Measurements from ENCODE around the gene SLC16A10. TPM values are rescaled to one million over a fixed set of nuclear protein-coding genes. Genes with fewer than 3 reads are reported as not detected.
"Not testable (repeated sequence)": the region's sequence is repeated elsewhere in the genome, so short reads cannot be mapped to it uniquely, and the experiment has no call there.

SLC16A10 gene
- total RNA-seq, 1 experiment from 2014 or later: 2.6 TPM

DNA sequence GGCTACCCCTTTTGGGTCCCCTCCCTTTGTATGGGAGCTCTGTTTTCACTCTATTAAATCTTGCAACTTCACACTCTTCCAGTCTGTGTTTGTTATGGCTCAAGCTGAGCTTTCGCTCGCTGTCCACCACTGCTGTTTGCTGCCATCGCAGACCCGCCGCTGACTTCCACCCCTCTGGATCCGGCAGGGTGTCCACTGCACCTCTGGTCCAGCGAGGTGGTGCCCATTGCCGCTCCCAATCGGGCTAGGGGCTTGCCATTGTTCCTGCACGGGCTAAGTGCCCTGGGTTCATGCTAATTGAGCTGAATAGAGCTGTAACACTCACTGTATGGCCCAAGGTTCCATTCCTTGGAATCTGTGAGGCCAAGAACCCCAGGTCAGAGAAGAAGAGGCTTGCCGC is 43.7 kb downstream of the SLC16A10 start:
- DNase-seq (ENCODE audit: low spot score): not testable (repeated sequence)

DNA sequence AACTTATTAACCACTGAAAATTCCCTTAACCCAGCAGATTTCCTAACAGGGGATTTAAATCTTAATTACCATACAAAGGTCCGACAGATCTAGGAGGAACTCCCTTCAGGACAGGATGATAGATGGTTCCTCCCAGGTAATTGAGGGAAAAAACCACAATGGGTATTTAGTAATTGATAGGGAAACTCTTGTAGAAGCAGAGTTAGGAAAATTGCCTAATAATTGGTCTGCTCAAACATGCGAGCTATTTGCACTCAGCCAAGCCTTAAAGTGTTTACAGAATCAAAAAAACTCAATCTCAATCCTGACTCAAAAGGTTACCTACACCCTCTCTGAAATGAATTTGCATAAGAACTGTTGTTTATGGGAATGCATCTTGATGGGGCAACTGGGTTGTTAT is 45.4 kb downstream of the SLC16A10 start:
- not testable (repeated sequence) for DNase-seq (ENCODE audit: low spot score)

DNA sequence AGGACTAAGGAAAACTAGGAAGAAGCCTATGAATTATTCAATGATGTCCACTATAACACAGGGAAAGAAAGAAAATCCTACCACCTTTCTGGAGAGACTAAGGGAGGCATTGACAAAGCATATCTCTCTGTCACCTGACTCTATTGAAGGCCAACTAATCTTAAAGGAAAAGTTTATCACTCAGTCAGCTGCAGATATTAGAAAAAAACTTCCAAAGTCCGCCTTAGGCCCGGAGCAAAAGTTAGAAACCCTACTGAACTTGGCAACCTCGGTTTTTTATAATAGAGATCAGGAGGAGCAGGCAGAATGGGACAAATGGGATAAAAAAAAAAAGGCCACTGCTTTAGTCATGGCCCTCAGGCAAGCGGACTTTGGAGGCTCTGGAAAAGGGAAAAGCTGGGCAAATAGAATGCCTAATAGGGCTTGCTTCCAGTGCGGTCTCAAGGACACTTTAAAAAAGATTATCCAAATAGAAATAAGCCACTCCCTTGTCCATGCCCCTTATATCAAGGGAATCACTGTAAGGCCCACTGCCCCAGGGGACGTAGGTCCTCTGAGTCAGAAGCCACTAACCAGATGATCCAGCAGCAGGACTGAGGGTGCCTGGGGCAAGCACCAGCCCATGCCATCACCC is 47.0 kb downstream of the SLC16A10 start:
- DNase-seq (ENCODE audit: low spot score): not testable (repeated sequence)

DNA sequence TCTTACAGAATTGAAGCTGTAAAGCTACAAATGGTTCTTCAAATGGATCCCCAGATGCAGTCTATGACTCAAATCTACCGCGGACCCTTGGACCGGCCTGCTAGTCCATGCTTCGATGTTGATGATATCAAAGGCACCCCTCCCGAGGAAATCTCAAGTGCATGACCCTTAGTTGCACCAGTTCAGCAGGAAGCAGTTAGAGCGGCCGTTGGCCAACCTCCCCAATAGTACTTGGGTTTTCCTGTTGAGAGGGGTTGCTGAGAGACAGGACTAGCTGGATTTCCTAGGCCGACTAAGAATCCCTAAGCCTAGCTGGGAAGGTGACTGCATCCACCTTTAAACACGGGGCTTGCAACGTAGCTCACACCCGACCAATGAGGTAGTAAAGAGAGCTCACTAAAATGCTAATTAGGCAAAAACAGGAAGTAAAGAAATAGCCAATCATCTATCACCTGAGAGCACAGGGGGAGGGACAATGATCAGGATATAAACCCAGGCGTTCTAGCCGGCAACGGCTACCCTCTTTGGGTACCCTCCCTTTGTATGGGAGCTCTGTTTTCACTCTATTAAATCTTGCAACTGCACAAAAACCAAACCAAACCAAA is 50.3 kb downstream of the SLC16A10 start:
- not testable (repeated sequence) for DNase-seq (ENCODE audit: low spot score)

DNA sequence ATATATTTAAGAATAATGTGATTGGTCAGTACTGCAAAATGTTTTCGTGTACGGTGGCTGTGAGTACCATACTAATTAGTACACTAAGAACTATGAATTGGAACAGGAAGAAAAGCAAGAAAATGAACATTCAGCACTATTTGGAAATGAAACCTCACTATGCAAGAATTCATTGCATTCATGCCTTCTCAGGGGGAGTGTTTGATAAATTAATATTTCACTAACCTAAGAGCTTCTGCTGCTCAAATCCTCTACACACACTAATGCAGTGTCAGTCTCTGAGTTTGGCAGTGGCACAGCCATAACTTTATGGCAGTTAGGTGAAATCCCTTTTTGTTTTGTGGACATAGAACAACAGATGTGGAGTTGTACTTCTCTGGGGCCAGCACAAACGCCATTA is 60.1 kb downstream of the SLC16A10 start:
- no peak for DNase-seq (ENCODE audit: low spot score)

DNA sequence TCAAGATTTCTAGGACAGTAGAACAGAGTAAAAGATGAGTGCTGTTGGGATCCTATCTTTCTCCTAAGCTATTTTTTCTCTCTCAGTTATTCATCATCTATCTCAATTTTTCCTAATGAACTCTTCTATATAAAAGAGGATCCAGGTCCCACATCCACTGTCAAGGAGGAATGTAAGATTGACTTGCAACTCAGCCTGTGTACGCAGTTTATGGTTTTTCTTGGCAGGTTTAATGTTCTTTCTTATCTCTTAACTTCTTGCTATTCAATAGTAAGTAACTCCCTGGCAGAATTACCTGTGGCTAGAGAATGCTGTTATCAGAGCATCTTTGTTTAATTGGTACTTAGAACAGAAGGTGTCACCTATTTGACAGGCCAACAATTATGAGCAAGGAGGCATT is 60.8 kb downstream of the SLC16A10 start:
- DNase-seq (ENCODE audit: low spot score): no peak

DNA sequence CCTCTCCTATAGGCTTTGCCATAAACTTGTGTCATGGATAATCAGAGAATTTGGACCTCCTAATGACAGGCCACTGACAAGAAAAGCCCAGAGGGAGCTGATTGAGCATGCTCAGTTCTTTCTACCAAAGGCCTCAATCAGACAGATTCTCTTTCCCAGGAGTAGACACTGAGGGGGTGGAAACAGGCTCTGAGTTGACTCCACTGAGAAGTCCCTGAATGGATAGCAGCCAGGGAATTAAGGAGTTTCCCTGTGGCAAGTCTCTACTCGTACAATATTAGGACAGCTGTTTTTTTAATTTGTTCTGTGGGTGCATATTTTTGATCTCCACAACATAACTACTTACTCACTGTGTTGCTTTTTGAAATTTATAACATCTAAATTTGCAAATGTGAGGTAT is 63.3 kb downstream of the SLC16A10 start:
- DNase-seq (ENCODE audit: low spot score): no peak

DNA sequence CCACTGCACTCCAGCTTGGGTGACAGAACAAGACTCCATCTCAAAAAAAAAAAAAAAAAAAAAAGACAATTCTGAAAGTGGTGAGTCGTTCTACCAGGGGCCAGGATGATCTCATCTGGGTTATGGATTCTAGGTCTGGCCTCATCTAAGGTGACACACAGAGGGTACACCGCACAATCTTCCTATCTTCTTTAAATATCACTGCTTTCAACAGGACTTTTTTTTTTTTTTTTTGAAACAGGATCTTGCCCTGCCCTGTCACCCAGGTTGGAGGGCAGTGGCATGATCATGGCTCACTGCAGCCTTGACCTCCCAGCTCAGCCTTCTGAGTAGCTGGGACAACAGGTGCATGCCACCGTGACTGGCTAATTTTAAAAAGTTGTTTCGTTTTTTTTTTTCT is 67.7 kb downstream of the SLC16A10 start:
- DNase-seq (ENCODE audit: low spot score): no peak

DNA sequence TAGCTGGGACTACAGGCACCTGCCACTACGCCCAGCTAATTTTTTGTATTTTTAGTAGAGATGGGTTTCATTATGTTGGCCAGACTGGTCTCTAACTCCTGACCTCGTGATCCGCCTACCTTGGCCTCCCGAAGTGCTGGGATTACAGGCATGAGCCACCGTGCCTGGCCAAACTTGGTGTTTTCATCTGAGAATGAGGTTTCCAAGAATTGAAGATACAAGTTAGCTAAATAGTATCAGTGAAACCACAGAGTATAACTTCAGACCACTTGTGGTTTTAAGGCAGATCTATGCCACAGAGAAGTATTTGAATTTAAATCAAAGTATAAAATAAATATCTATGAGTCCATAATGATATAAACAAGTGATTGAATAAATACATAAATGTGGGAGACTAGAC is 70.1 kb downstream of the SLC16A10 start:
- no peak for DNase-seq (ENCODE audit: low spot score)

DNA sequence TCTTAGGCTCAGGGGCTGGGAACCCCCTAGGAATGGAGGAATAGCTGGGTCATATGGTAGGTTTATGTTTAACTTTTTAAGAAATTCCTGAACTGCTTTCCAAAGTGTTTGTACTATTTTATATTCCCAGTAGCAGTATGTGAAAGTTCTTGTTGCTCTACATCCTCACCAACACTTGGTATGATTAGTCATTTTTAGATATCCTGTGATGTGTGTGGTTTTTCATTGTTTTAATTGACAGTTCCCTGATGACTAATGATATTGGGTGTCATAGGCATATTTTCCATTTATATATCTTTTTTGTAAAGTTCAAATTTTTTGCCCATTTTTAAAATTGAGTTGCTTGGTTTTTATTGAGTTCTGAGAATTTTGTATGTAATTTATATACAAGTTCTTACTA is 72.3 kb downstream of the SLC16A10 start:
- DNase-seq (ENCODE audit: low spot score): no peak

DNA sequence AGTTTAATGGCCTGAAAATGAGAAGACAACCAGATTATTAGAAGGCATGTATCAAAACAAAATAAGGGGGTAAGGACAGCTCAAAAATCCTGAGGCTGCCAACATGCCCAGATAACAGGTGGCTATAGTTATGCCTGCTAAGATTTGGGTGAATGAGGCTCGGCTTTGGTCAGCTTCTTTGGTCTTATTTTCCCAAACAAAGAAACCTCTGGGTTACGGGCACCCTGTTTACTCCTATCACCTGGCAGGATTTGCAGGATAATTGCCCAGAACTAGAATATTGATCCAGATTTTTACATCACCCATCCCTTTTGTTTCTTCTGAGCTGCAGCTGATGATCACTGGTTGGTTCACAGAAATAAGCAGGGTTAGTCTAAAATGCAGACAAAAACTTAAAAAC is 74.3 kb downstream of the SLC16A10 start:
- no peak for DNase-seq (ENCODE audit: low spot score)

DNA sequence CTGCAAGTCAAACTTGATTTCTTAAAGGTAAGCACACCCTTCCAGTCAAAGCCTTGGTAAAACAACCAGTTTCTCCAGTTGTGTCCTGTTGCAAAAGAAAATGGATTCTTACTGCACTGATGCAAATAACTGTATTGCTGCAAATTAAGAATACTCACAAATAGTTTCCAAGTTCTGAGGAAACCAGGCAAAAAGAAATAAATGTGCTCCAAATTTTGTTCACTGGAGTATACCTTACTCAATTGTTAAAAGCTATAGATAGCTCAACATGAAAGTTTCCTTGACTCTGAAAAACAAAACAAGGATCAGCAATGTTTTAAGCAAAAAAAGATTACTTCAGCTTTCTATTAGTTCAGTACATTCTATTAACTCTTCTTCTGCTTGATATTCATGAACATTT is 75.2 kb downstream of the SLC16A10 start:
- no peak for DNase-seq (ENCODE audit: low spot score)

DNA sequence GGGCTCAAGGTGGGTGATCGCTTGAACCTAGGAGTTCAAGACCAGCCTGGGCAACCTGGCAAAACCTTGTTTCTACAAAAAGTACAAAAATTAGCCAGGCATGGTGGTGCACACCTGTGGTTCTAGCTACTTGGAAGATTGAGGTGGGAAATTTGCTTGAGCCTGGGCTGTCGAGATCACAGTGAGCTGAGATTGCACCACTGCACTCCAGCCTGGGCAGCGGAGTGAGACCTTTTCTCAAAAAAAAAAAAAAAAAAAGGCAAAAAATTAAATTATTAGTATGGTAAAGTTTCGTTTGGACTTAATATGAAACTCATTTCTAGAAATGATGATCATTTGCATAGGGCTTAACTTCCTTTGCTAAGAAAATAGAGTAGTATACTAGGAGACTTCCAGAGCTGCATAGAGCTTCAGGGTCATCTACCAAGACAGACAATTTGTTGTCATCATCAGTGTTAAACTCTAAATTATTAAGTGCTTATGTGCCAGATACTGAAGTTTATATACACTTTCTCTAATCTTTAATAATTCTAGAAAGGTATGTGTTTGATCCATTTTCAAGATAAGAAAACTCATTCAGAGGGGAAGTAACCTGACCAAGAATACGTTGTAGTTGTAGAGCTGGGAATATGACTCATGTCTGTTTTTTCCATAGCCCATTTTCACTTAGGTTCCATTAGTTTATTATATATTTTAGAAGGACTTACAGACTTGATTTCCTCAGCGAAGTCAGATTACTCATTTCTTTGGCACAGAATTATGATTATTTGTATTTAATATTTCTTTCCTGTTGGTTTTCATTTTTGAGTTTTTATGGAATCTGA is 84.5 kb downstream of the SLC16A10 start:
- DNase-seq (ENCODE audit: low spot score): no peak

DNA sequence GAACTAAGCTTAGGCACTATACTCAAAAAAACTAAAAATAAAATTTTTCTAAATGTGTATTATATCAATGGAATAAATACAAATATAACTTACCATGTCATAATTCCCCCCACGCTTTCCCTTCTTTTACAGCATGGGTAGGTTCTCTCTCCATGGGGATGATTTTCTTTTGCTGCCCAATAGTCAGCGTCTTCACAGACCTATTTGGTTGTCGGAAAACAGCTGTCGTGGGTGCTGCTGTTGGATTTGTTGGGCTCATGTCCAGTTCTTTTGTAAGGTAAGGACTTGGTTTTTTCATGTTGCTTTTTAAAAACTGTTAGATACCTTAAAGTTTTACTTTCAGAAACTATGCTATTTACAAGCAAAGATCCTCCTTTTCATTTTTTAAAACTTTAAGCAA is 85.3 kb downstream of the SLC16A10 start:
- DNase-seq (ENCODE audit: low spot score): no peak

DNA sequence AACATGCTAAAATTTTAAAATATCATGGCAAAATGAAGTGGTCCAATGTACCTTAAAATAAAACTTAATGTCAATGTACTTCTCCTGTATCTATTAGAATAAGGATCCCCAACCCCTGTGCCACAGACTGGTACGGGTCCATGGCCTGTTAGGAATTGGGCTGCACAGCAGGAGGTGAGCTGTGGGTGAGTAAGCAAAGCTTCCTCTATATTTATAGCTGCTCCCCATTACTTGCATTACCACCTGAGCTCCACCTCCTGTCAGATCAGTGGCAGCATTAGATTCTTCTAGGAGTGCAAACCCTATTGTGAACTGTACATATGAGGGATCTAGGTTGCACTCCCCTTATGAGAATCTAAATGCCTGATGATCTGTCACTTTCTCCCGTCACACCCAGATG is 86.0 kb downstream of the SLC16A10 start:
- DNase-seq (ENCODE audit: low spot score): peak; percentile 5

DNA sequence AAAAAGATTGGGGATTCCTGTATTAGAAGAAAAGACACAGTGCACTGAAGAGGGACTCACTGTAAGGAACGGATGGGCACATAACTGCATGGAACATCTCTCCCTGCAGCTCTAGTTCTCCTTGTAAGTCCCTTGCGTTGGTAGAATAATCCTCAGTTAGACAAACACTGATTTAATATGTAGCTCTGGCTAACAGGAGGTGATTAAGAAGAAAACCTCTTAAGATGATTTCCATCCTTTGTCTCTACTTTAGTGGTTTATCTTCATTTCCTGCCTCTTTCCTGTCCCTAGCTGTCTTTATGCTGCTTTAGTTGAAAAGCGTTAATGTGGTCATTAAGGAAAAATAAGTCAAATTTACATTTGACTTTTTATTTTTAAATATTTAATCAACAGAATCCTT is 86.6 kb downstream of the SLC16A10 start:
- peak; percentile 4 for DNase-seq (ENCODE audit: low spot score)

DNA sequence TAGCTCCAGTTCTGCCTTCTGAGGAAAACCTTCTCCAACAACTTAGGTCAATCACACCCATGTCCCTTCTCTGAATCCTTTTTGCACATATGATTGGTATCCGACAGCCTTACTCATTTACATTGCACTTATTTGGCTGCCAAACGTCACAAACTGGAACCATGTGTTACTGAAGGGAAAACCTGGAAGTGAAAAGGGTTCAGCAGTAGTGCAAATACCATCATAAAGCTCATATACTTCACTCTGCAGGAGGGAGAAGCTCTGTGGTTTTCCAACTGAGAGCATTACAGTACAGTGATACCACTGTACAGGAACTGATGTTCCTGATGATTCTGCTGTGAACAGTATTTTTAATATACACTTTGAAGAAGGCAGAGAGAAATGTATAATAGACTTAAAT is 87.8 kb downstream of the SLC16A10 start:
- DNase-seq (ENCODE audit: low spot score): no peak

DNA sequence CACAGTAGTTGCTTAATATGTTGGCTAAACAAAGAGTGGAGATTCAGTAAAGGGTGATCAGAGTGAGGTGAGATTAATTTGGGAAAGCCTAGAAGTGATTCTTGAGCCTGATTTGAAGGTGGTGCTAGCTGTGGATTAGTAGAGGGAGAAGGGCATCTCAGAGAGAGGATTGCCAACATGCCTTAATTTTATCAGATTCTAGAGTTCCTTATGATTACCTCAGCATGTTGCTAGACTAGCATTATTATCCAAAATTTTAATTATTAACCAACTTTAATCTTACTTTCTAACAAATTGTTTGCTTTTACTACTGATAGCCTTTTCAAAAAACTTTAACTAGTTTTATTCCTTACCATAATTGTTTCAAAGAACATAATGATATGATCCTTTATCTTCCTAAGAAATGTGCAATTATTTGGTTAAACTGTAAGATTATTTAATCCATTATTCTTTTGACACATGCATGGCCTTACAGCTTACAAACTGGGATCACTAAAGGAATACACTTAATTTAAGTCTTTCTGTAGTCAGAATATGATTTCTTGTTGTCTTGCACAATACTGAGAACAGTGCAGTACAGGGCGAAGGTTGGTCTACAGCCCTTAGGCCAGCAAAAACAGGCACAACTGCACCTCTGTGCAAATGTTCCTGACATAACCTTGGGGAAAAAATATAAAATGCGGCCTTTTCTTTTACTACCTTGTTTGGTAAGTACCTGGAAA is 88.9 kb downstream of the SLC16A10 start:
- no peak for DNase-seq (ENCODE audit: low spot score)

DNA sequence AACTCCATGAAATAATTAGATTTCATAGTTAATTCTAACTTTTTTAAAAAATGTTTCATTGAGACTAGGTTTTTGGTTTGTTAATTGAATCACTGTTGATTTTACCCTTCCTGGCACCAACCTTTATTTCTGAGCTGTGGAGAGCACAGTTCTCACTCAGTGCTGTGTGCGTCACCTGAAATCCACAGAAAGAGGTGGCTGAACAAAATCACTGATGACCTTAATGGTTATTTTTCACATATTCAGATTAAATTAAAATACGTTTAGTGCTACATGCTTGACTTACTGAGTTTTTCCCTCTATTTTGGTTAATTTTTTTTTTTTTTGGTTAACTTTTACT is 89.4 kb downstream of the SLC16A10 start:
- DNase-seq (ENCODE audit: low spot score): no peak

DNA sequence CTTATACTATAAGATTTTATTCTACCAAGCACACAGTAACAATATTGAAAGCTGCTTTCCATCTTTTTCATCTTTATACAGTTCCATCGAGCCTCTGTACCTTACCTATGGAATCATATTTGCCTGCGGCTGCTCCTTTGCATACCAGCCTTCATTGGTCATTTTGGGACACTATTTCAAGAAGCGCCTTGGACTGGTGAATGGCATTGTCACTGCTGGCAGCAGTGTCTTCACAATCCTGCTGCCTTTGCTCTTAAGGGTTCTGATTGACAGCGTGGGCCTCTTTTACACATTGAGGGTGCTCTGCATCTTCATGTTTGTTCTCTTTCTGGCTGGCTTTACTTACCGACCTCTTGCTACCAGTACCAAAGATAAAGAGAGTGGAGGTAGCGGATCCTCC is 89.8 kb downstream of the SLC16A10 start:
- no peak for DNase-seq (ENCODE audit: low spot score)

DNA sequence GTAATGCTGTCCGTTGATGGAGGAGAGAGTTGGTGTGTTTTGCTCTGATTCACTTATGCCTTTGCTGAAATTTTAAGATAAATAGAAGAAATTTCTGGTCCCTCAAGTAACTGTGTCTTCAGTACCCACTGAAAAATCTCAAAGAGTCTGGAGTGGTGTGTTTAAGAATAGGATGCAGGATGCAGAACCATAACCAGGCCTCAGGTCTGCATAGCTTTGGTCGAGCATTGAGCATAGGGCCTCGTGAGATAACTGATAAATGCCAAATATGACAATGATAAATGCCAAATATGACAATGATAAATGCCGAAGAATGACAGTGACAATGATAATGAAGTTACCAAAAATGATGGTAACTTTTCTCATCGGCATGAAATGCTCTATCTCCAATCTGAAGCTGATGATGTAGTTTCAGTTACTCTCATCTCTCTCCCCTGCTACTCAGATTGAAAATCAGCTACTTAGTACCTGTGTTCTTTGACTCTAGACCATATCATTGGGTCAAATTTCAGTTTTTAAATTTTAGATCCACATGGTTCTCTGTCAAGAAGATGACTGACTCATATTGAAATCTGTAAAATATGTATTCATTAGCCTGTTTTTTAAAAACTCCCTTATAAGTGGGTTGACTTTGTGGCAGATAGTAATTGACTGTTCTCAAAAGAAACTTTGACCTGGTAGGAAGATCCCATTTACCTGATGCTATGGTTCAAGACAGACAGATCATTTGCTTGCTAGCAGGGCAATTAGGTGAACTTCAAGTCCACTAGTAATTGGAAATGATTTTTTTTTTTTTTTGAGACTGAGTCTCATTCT is 96.6 kb downstream of the SLC16A10 start:
- no peak for DNase-seq (ENCODE audit: low spot score)

All from A172 (cell line).